Fibroblast of lung (primary cell): ENCODE results near the gene RCSD1. TPM values are rescaled to one million over a fixed set of nuclear protein-coding genes. Genes with fewer than 3 reads are reported as not detected.

Source experiments
- DNase-seq, 2 donors: peaks; one replicate each; pipeline versions ENCODE4 v3.0.0 to v3.0.0-alpha.2; 2010; ENCODE audit warnings: low read depth in 2 of 2
- H2AFZ ChIP-seq: 2 replicates; pipeline ENCODE4 v1.5.1; 2012; ENCODE audit warnings: low read length, control low read depth, inconsistent platforms
- H3K27ac ChIP-seq: 2 replicates; pipeline ENCODE4 v1.5.1; 2011; ENCODE audit warnings: low read length, control low read depth; ENCODE audit not compliant: insufficient read depth
- H3K27me3 ChIP-seq: 2 replicates; pipeline ENCODE4 v1.5.1; 2011; ENCODE audit warnings: mild to moderate bottlenecking, low read length; ENCODE audit not compliant: control insufficient read depth, insufficient read depth
- H3K36me3 ChIP-seq: 2 replicates; pipeline ENCODE4 v1.5.1; 2011; ENCODE audit warnings: low read length; ENCODE audit not compliant: control insufficient read depth, insufficient read depth
- H3K4me1 ChIP-seq: 2 replicates; pipeline ENCODE4 v1.5.1; 2011; ENCODE audit warnings: low read length; ENCODE audit not compliant: control insufficient read depth, insufficient read depth; ENCODE audit errors: extremely low read depth
- H3K4me2 ChIP-seq: 2 replicates; pipeline ENCODE4 v1.5.1; 2011; ENCODE audit warnings: low read length, control low read depth; ENCODE audit not compliant: insufficient read depth; ENCODE audit errors: extremely low read depth
- H3K4me3 ChIP-seq, 4 experiments: fragments of 200-600 bp in 1 of 4; sonication (generic) in 1 of 4; replicated peaks in 1 of 4; 2 replicates each; pipeline ENCODE4 v1.5.1; 2011 to 2016; ENCODE audit warnings: low read length in 4 of 4, low read depth in 3 of 4, mild to moderate bottlenecking in 3 of 4, control low read depth in 2 of 4, inconsistent platforms in 1 of 4, mixed read lengths in 1 of 4; ENCODE audit not compliant: insufficient read depth in 1 of 4; ENCODE audit errors: control extremely low read depth in 1 of 4
- H3K79me2 ChIP-seq: 2 replicates; pipeline ENCODE4 v1.5.1; 2012; ENCODE audit warnings: mild to moderate bottlenecking, low read length, inconsistent platforms; ENCODE audit not compliant: control insufficient read depth, insufficient read depth
- H3K9ac ChIP-seq: 2 replicates; pipeline ENCODE4 v1.5.1; 2011; ENCODE audit warnings: mild to moderate bottlenecking, low read length, control low read depth; ENCODE audit not compliant: insufficient read depth
- H3K9me3 ChIP-seq: 2 replicates; pipeline ENCODE4 v1.5.1; 2012; ENCODE audit warnings: low read depth, low read length; ENCODE audit not compliant: control insufficient read depth, insufficient read depth
- H4K20me1 ChIP-seq: 2 replicates; pipeline ENCODE4 v1.5.1; 2011; ENCODE audit warnings: low read length; ENCODE audit not compliant: control insufficient read depth, insufficient read depth; ENCODE audit errors: extremely low read depth
- EZH2 ChIP-seq: IDR thresholded peaks from 2 replicates; pipeline ENCODE4 v1.5.1; 2012; ENCODE audit warnings: low read length, control low read depth, mild to moderate bottlenecking; ENCODE audit errors: missing control alignments
- polyA plus RNA-seq, 2 donors: library from polyadenylated mRNA; depleted of rRNA in 1 of 2; stranded (reverse) in 1 of 2; unstranded in 1 of 2; fragments of >200 nt; gene quantifications; 2 replicates each; pipeline ENCODE4 v1.2.1, GENCODE V29; 2011 to 2012; ENCODE audit warnings: missing spikeins in 1 of 2
- total RNA-seq: library from RNA; depleted of rRNA; stranded (reverse); fragments of >200 nt; gene quantifications from 2 replicates; pipeline ENCODE4 v1.2.1, GENCODE V29; 2014
- TF ChIP-seq, protein P1 (sequence below), 2 donors: IDR thresholded peaks in 1 of 2; conservative IDR thresholded peaks in 1 of 2; 1 replicate in 1 of 2; 2 replicates in 1 of 2; pipeline ENCODE4 v1.5.1; 2011 to 2012; ENCODE audit warnings: low read length in 2 of 2, control low read depth in 1 of 2, inconsistent platforms in 1 of 2, low read depth in 1 of 2, mild to moderate bottlenecking in 1 of 2

RCSD1 gene
- total and polyA plus RNA-seq, 2 donors (not counting 1 experiment from before 2014, with no cell fraction given) = under 0.01 to 4.1 TPM

DNA sequence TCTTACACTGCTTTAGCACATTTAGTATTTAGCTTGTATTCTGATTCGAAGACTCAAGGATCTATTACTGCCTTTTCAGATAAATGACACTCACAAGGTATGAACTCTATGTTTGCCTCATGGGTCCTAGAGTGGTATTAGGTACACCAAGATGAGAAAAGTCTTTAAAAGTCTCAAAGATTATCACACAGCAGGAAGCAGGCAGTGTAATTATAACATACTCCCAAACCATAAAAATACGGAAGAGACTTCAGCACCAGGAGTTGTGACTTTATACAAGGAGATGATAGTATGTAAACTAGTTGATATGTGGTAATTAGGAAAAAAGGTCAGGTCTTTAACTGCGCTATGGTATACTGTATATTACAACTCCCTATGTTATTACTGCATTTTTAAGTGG, 11.2 kb upstream of the RCSD1 start:
- Histone ChIP-seq H3K4me1 (no peaks in the 10 kb centered on the region), H3K4me2 (no peak overlapping the region), H3K27me3 (no peaks in the 10 kb centered on the region), H3K27ac (no peak overlapping the region), H3K9me3 (no peaks in the 10 kb centered on the region), H3K4me3 (no peak overlapping the region), H3K9ac (no peak overlapping the region), H3K79me2 (no peaks in the 10 kb centered on the region), H4K20me1 (no peaks in the 10 kb centered on the region), H2AFZ (no peak overlapping the region), H3K36me3 (no peaks in the 10 kb centered on the region)
- no peak for TF ChIP-seq EZH2
- TF ChIP-seq, protein P1, sequence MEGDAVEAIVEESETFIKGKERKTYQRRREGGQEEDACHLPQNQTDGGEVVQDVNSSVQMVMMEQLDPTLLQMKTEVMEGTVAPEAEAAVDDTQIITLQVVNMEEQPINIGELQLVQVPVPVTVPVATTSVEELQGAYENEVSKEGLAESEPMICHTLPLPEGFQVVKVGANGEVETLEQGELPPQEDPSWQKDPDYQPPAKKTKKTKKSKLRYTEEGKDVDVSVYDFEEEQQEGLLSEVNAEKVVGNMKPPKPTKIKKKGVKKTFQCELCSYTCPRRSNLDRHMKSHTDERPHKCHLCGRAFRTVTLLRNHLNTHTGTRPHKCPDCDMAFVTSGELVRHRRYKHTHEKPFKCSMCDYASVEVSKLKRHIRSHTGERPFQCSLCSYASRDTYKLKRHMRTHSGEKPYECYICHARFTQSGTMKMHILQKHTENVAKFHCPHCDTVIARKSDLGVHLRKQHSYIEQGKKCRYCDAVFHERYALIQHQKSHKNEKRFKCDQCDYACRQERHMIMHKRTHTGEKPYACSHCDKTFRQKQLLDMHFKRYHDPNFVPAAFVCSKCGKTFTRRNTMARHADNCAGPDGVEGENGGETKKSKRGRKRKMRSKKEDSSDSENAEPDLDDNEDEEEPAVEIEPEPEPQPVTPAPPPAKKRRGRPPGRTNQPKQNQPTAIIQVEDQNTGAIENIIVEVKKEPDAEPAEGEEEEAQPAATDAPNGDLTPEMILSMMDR (conservative IDR thresholded peaks at IDR 0.05 in 1 of 2, IDR thresholded peaks at IDR 0.05 in 1 of 2; ENCODE audit: low read depth in 1 of 2, low read length in 2 of 2) = no peak
- no peak for DNase-seq

DNA sequence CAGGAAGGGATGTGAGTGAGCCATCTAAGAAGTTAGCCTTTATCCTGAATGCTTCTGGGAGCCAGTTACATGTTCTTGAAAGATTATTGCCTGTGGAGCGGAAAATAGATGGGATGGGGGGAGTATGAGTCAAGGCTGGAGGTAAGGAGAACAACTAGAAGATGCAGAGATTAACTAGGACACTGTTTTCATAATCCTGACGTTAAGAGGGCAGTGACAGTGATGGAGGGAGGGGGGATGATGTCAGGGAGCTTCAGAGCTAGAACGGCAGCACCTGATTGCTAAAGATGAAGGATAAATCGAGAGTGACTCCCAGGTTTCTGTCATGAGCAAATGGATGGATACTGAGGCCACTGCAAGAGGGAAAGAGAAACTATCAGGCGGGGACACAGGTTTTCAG, 10.0 kb upstream of the RCSD1 start:
- H3K27ac ChIP-seq = no peak overlapping the region

DNA sequence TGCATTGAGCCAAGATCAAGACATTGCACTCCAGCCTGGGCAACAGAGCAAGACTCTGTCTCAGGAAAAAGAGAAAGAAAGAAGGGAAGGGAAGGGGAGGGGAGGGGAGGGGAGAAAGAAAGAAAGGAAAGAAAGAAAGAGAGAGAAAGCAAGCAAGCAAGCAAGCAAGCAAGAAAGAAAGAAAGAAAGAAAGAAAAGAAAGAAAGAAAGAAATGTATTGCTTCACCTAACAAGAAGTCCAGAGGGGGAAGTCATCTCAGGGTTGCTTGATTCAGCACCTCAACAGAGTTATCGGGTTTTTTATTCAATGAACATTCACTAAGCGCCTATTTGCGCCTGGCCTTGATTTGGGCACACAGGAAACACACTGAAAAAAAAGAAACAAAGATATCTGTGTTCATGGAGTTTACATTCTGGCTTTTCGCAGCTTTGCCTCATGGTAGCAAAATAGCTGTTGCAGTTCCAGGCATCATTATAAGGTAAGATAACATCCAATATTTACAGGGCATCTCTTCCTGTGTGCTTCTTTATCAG, 8.2 kb upstream of the RCSD1 start:
- no peak overlapping the region for H3K27ac ChIP-seq
- DNase-seq = no peak
- H3K79me2 ChIP-seq = no peaks in the 10 kb centered on the region
- no peak overlapping the region for H3K9ac ChIP-seq
- H3K4me2 ChIP-seq = no peak overlapping the region
- H3K27me3 ChIP-seq = no peaks in the 10 kb centered on the region
- no peaks in the 10 kb centered on the region for H3K36me3 ChIP-seq
- no peak overlapping the region for H3K4me3 ChIP-seq
- no peaks in the 10 kb centered on the region for H3K9me3 ChIP-seq
- no peaks in the 10 kb centered on the region for H3K4me1 ChIP-seq
- H4K20me1 ChIP-seq = no peaks in the 10 kb centered on the region
- no peak for TF ChIP-seq EZH2
- TF ChIP-seq, protein P1 (conservative IDR thresholded peaks at IDR 0.05 in 1 of 2, IDR thresholded peaks at IDR 0.05 in 1 of 2; ENCODE audit: low read depth in 1 of 2, low read length in 2 of 2) = no peak
- H2AFZ ChIP-seq = no peak overlapping the region

More for the DNA sequence above, 10.0 kb upstream of the RCSD1 start:
- no peaks in the 10 kb centered on the region for H3K36me3 ChIP-seq
- no peak overlapping the region for H3K4me3 ChIP-seq
- H4K20me1 ChIP-seq = no peaks in the 10 kb centered on the region
- no peaks in the 10 kb centered on the region for H3K27me3 ChIP-seq
- H3K9ac ChIP-seq = no peak overlapping the region
- H2AFZ ChIP-seq = no peak overlapping the region
- no peak for DNase-seq
- H3K4me2 ChIP-seq = no peak overlapping the region
- no peaks in the 10 kb centered on the region for H3K9me3 ChIP-seq
- TF ChIP-seq, protein P1 (conservative IDR thresholded peaks at IDR 0.05 in 1 of 2, IDR thresholded peaks at IDR 0.05 in 1 of 2; ENCODE audit: low read depth in 1 of 2, low read length in 2 of 2) = no peak
- TF ChIP-seq EZH2 = no peak
- H3K4me1 ChIP-seq = no peaks in the 10 kb centered on the region
- no peaks in the 10 kb centered on the region for H3K79me2 ChIP-seq
